Esophagus muscularis mucosa (tissue), 3 donors: Measurements from ENCODE around the gene NUF2.

Experiments
- EP300 ChIP-seq: sonication (generic); formaldehyde crosslinking; IDR thresholded peaks from one replicate; pipeline ENCODE4 v1.6.1; 2017; ENCODE audit warnings: antibody characterized with exemption
- POLR2AphosphoS5 ChIP-seq, 2 donors: sonication (generic); formaldehyde crosslinking; IDR thresholded peaks; one replicate each; pipeline ENCODE4 v1.6.1; 2017; ENCODE audit warnings: antibody characterized with exemption in 2 of 2

GRCh38 chr1:163367721-163368120, 46.0 kb downstream of the NUF2 start:
- TF ChIP-seq POLR2AphosphoS5 (IDR thresholded peaks at IDR 0.05) (no peak), EP300 (no peak)
